HepG2 (cell line): ENCODE results near the gene MED4. TPM values are rescaled to one million over a fixed set of nuclear protein-coding genes. Genes with fewer than 3 reads are reported as not detected.
A peak's percentile ranks its signal among the peaks of the same experiment; 100 is the strongest.

Experiments used
- CHD2 ChIP-seq: IDR thresholded peaks from 2 replicates; pipeline ENCODE4 v1.6.1; 2011; ENCODE audit warnings: low read depth, low read length, improper control_type of control experiment
- CHD4 ChIP-seq: fragments of 200-600 bp; sonication (generic); IDR thresholded peaks from 2 replicates; pipeline ENCODE4 v1.7.0; 2017; ENCODE audit warnings: mild to moderate bottlenecking, low read length, borderline replicate concordance
- GTF2F1 ChIP-seq: fragments of 150-350 bp; IDR thresholded peaks from 2 replicates; pipeline ENCODE4 v1.6.1; 2014; ENCODE audit warnings: low read length
- HNRNPH1 ChIP-seq: fragments of 200-400 bp; formaldehyde crosslinking; optimal IDR thresholded peaks from 2 replicates; pipeline ENCODE3; 2017; ENCODE audit warnings: mild to moderate bottlenecking, low read depth, low read length
- KAT7 ChIP-seq: IDR thresholded peaks from 2 replicates; pipeline ENCODE4 v1.6.1; 2018; ENCODE audit warnings: borderline replicate concordance, missing compliant biosample characterization
- NCOA1 ChIP-seq: sonication (generic); formaldehyde crosslinking; IDR thresholded peaks from 2 replicates; pipeline ENCODE4 v1.9.0; 2021; ENCODE audit warnings: missing genetic modification reagents
- NFAT5 ChIP-seq: sonication (generic); formaldehyde crosslinking; IDR thresholded peaks from 2 replicates; pipeline ENCODE4 v1.4.0; 2020; ENCODE audit warnings: missing genetic modification reagents
- TAF1 ChIP-seq: sonication (generic); formaldehyde crosslinking; IDR thresholded peaks from 2 replicates; pipeline ENCODE4 v1.4.0; 2020; ENCODE audit warnings: missing genetic modification reagents
- XBP1 ChIP-seq: sonication (generic); formaldehyde crosslinking; IDR thresholded peaks from 2 replicates; pipeline ENCODE4 v1.5.0; 2020; ENCODE audit warnings: missing genetic modification reagents
- ZNF430 ChIP-seq: sonication (generic); formaldehyde crosslinking; IDR thresholded peaks from 2 replicates; pipeline ENCODE4 v1.9.0; 2021; ENCODE audit warnings: mild to moderate bottlenecking, missing genetic modification reagents
- ZNF619 ChIP-seq: sonication (generic); formaldehyde crosslinking; IDR thresholded peaks from 2 replicates; pipeline ENCODE4 v1.4.0; 2020; ENCODE audit warnings: mild to moderate bottlenecking, missing genetic modification reagents
- ZSCAN21 ChIP-seq: sonication (generic); formaldehyde crosslinking; IDR thresholded peaks from 2 replicates; pipeline ENCODE4 v1.8.0; 2022; ENCODE audit warnings: mild to moderate bottlenecking, missing genetic modification reagents, moderate library complexity, borderline replicate concordance
- polyA plus RNA-seq, 8 experiments: library from polyadenylated mRNA; depleted of rRNA in 3 of 8; stranded (reverse) in 7 of 8; unstranded in 1 of 8; fragments of >200 nt; fragmentation: Illumina TruSeq in 4 of 8; extraction: Trizol in 4 of 8; gene quantifications; 2 replicates each; pipeline versions ENCODE4 v1.2.1 to v1.2.3, GENCODE V29; 2011 to 2016; ENCODE audit warnings: low read depth in 4 of 8, missing spikeins in 1 of 8, mixed read lengths in 1 of 8; ENCODE audit not compliant: insufficient read depth in 1 of 8
- total RNA-seq, 5 experiments: library from RNA; depleted of rRNA; stranded (reverse); fragments of >200 nt; fragmentation: Illumina TruSeq; extraction: Trizol; gene quantifications; 2 replicates each; pipeline ENCODE4 v1.2.3, GENCODE V29; 2016; ENCODE audit warnings: low read depth in 1 of 5
- TF ChIP-seq, protein P1 (sequence below): sonication (generic); formaldehyde crosslinking; IDR thresholded peaks from 2 replicates; pipeline ENCODE4 v1.4.0; 2020; ENCODE audit warnings: missing genetic modification reagents, low read depth, mild to moderate bottlenecking, borderline replicate concordance
- TF ChIP-seq, protein P2 (sequence below): sonication (generic); formaldehyde crosslinking; IDR thresholded peaks from 2 replicates; pipeline ENCODE4 v1.4.0; 2020; ENCODE audit warnings: missing genetic modification reagents
- TF ChIP-seq, protein P3 (sequence below): sonication (generic); formaldehyde crosslinking; IDR thresholded peaks from 2 replicates; pipeline ENCODE4 v1.4.0; 2020; ENCODE audit warnings: missing genetic modification reagents

The MED4 gene
- total and polyA plus RNA-seq, 2 of the 13 experiments (the other 11 are each of a cell fraction or from before 2014, with no cell fraction given), result 49.4 to 57.8 TPM

- TF ChIP-seq NFAT5 (no peak; the same call in none of the 2 replicates), KAT7 (CRISPR knock-in tag) (peak; percentile 80; the same call in 1 of the 2 replicates), HNRNPH1 (peak; percentile 64), ZNF430 (CRISPR knock-in tag) (peak; percentile 84), NCOA1 (CRISPR knock-in tag) (no peak), XBP1 (CRISPR knock-in tag) (no peak), CHD4 (no peak), CHD2 (no peak), ZSCAN21 (CRISPR knock-in tag) (peak; percentile 36; the same call in 1 of the 2 replicates), GTF2F1 (no peak), ZNF619 (CRISPR knock-in tag) (no peak; the same call in 1 of the 2 replicates), TAF1 (peak; percentile 97)
- TF ChIP-seq, protein P1, sequence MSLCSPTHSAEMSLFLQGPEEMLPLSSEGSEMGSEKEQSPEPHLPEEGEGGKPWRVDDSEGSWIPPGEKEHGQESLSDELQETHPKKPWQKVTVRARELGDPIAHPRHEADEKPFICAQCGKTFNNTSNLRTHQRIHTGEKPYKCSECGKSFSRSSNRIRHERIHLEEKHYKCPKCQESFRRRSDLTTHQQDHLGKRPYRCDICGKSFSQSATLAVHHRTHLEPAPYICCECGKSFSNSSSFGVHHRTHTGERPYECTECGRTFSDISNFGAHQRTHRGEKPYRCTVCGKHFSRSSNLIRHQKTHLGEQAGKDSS (CRISPR knock-in tag), result 0 out of 2 replicates have a peak, but pooled peaks have one; percentile 40
- TF ChIP-seq, protein P2, sequence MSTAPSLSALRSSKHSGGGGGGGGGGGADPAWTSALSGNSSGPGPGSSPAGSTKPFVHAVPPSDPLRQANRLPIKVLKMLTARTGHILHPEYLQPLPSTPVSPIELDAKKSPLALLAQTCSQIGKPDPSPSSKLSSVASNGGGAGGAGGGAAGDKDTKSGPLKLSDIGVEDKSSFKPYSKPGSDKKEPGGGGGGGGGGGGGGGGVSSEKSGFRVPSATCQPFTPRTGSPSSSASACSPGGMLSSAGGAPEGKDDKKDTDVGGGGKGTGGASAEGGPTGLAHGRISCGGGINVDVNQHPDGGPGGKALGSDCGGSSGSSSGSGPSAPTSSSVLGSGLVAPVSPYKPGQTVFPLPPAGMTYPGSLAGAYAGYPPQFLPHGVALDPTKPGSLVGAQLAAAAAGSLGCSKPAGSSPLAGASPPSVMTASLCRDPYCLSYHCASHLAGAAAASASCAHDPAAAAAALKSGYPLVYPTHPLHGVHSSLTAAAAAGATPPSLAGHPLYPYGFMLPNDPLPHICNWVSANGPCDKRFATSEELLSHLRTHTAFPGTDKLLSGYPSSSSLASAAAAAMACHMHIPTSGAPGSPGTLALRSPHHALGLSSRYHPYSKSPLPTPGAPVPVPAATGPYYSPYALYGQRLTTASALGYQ (CRISPR knock-in tag), result 0 out of 2 replicates have a peak, but pooled peaks have one; percentile 67
- TF ChIP-seq, protein P3, sequence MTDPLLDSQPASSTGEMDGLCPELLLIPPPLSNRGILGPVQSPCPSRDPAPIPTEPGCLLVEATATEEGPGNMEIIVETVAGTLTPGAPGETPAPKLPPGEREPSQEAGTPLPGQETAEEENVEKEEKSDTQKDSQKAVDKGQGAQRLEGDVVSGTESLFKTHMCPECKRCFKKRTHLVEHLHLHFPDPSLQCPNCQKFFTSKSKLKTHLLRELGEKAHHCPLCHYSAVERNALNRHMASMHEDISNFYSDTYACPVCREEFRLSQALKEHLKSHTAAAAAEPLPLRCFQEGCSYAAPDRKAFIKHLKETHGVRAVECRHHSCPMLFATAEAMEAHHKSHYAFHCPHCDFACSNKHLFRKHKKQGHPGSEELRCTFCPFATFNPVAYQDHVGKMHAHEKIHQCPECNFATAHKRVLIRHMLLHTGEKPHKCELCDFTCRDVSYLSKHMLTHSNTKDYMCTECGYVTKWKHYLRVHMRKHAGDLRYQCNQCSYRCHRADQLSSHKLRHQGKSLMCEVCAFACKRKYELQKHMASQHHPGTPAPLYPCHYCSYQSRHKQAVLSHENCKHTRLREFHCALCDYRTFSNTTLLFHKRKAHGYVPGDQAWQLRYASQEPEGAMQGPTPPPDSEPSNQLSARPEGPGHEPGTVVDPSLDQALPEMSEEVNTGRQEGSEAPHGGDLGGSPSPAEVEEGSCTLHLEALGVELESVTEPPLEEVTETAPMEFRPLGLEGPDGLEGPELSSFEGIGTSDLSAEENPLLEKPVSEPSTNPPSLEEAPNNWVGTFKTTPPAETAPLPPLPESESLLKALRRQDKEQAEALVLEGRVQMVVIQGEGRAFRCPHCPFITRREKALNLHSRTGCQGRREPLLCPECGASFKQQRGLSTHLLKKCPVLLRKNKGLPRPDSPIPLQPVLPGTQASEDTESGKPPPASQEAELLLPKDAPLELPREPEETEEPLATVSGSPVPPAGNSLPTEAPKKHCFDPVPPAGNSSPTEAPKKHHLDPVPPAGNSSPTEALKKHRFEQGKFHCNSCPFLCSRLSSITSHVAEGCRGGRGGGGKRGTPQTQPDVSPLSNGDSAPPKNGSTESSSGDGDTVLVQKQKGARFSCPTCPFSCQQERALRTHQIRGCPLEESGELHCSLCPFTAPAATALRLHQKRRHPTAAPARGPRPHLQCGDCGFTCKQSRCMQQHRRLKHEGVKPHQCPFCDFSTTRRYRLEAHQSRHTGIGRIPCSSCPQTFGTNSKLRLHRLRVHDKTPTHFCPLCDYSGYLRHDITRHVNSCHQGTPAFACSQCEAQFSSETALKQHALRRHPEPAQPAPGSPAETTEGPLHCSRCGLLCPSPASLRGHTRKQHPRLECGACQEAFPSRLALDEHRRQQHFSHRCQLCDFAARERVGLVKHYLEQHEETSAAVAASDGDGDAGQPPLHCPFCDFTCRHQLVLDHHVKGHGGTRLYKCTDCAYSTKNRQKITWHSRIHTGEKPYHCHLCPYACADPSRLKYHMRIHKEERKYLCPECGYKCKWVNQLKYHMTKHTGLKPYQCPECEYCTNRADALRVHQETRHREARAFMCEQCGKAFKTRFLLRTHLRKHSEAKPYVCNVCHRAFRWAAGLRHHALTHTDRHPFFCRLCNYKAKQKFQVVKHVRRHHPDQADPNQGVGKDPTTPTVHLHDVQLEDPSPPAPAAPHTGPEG, result peak; percentile 68
Observed at GRCh38 chr13:48094781-48095502, at the start of gene MED4 (continued).
